ENCODE measurements around the gene SMARCA5. TPM values are rescaled to one million over a fixed set of nuclear protein-coding genes. Genes with fewer than 3 reads are reported as not detected.
A peak's percentile ranks its signal among the peaks of the same experiment; 100 is the strongest.

SMARCA5 gene, protein sequence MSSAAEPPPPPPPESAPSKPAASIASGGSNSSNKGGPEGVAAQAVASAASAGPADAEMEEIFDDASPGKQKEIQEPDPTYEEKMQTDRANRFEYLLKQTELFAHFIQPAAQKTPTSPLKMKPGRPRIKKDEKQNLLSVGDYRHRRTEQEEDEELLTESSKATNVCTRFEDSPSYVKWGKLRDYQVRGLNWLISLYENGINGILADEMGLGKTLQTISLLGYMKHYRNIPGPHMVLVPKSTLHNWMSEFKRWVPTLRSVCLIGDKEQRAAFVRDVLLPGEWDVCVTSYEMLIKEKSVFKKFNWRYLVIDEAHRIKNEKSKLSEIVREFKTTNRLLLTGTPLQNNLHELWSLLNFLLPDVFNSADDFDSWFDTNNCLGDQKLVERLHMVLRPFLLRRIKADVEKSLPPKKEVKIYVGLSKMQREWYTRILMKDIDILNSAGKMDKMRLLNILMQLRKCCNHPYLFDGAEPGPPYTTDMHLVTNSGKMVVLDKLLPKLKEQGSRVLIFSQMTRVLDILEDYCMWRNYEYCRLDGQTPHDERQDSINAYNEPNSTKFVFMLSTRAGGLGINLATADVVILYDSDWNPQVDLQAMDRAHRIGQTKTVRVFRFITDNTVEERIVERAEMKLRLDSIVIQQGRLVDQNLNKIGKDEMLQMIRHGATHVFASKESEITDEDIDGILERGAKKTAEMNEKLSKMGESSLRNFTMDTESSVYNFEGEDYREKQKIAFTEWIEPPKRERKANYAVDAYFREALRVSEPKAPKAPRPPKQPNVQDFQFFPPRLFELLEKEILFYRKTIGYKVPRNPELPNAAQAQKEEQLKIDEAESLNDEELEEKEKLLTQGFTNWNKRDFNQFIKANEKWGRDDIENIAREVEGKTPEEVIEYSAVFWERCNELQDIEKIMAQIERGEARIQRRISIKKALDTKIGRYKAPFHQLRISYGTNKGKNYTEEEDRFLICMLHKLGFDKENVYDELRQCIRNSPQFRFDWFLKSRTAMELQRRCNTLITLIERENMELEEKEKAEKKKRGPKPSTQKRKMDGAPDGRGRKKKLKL
- 10 to 100 TPM; 14.3 to 26.5 (median 18.3) TPM for total RNA-seq
- 10 to 100 TPM in 1 of 2 donors, 1 to 10 TPM in 1; 5.7 to 13.0 TPM for polyA plus RNA-seq

DNA sequence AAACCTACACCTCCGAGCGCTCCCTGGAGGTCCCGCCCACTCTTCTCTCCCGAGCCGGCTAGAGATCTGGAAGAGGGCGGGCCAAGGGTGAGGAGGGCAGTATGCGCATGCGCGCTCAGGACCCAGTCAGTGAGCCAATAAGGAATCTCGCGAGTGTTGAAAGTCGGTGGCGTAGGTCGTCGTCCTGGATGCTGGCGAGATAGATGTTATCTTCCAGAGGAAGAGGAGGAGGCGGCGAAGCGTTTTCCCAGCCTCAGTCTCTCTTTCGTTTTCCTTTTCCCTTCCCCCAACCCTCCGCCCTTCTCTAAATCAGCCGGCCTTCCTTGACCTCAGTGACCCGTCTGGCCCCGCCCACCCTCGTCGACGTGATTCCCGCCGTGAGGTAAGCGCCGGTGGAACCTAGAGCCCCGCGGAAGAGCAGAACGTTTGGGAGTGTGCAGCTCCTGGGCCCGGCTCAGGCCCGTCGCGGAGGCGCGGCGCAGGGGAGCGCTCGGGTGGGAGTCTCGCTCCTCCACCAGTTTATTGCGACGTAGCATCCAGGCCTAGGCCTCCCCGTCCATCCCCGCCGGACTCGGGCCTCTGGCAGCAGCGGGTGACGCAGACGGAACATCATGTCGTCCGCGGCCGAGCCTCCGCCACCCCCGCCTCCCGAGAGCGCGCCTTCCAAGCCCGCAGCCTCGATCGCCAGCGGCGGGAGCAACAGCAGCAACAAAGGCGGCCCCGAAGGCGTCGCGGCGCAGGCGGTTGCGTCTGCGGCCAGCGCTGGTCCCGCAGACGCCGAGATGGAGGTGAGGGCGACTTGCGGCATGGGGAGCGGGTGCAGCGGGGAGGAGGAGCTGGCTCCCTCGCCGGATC is at the start of gene SMARCA5:
TSS of gene SMARCA5 (plus strand) at position 389 of the 855 bp plus-strand sequence. CDS start at position 612, 223 bp downstream.
- FAIRE-seq (peak; percentile 95), ATAC-seq (peak; percentile 92 to 97 (median 94)), DNase-seq (peak; percentile 95 to 99 (median 96))
- Histone ChIP-seq H3K4me1 (peaks cover 11 to 28% (median 17%) of the 10 kb centered on the region in 3 donors), H3K4me3 (peak within 1 kb of the TSS; percentile 43 to 90 (median 76)), H3K36me3 (peaks cover 0 to 11% (median 0%) of the 10 kb centered on the region in 3 donors), H3K27me3 (no peaks in the 10 kb centered on the region), H3K9me3 (no peaks in the 10 kb centered on the region), H3K27ac (peak within 1 kb of the TSS; percentile 89 to 98 (median 98))
- TF ChIP-seq, protein P1, sequence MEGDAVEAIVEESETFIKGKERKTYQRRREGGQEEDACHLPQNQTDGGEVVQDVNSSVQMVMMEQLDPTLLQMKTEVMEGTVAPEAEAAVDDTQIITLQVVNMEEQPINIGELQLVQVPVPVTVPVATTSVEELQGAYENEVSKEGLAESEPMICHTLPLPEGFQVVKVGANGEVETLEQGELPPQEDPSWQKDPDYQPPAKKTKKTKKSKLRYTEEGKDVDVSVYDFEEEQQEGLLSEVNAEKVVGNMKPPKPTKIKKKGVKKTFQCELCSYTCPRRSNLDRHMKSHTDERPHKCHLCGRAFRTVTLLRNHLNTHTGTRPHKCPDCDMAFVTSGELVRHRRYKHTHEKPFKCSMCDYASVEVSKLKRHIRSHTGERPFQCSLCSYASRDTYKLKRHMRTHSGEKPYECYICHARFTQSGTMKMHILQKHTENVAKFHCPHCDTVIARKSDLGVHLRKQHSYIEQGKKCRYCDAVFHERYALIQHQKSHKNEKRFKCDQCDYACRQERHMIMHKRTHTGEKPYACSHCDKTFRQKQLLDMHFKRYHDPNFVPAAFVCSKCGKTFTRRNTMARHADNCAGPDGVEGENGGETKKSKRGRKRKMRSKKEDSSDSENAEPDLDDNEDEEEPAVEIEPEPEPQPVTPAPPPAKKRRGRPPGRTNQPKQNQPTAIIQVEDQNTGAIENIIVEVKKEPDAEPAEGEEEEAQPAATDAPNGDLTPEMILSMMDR (IDR thresholded peaks at IDR 0.05) = no peak
- intact Hi-C loops (cut with DNase I) = no loop called here
- WGBS, 2 donors = 0% methylated on average over 86 of the region's 86 CpGs

DNA sequence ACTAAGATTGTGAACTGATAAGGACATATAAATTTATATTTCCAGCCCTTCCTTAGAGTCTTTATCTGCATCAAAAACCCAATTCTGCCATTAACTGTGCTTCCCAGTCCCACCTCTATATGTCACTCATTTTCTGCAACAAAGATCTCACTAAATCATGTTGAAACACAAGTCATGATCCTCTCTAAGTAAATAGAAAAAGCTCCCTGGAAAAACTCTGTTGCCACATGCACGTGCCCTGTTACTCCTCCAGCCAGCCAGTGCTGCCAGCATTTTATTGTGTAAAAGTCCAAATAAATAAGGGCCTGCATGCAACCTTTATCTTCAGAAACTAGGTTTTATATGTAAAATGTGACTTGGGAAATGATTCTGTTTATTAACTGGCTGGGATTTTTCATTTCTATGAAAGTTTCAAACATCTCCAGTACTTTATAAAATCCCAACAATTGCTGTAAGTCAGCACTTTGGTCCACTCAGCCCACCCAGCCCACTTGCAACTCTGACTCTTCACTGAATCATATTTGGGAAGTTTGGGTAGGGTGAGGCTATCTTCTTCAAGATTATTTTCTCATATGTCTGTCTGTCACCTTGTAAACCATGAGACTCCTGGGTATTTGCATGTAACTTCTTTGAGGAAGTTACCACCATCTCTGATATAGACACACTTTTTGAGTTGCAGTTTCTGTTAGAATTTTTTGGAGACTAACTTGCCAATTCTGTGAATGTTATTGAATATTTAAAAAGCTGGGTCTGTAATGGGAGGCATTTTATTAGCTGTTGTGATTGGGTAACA is 40.0 kb upstream of the SMARCA5 start:
- WGBS, 2 donors = 81 to 84% methylated on average over 1 of the region's 1 CpG
- Histone ChIP-seq H3K27me3 (no peaks in the 10 kb centered on the region), H3K9me3 (no peaks in the 10 kb centered on the region), H3K4me1 (no peaks in the 10 kb centered on the region), H3K36me3 (no peaks in the 10 kb centered on the region), H3K27ac (no peak overlapping the region), H3K4me3 (no peak overlapping the region)
- FAIRE-seq = no peak
- TF ChIP-seq, protein P1 (IDR thresholded peaks at IDR 0.05) = no peak
- ATAC-seq = no peak
- no peak for DNase-seq
- intact Hi-C loops (cut with DNase I) = no loop called here

DNA sequence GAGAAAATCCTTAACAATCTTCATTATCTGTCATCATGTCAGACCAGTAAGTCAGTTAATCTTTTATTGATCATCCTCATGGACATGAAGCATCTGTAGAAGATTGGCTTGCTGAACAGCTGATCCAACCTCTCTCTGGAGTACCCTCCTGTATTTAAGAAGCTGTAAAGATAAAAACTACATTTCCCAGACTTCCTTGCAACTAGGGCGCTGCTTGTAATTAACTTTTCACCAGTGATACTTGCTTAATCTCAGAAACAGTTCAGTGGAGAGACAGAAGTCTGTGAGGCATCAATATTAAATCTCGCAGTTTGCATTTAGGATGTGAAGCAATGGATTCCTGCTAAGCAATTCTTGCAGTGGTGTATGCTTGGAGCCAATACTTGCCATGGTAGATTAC is 36.0 kb upstream of the SMARCA5 start:
- intact Hi-C loops (cut with DNase I) = no loop called here
- WGBS, 2 donors = 92 to 93% methylated on average over 2 of the region's 2 CpGs
- Histone ChIP-seq H3K36me3 (no peaks in the 10 kb centered on the region), H3K27ac (no peak overlapping the region), H3K27me3 (no peaks in the 10 kb centered on the region), H3K4me1 (no peaks in the 10 kb centered on the region), H3K9me3 (no peaks in the 10 kb centered on the region), H3K4me3 (no peak overlapping the region)
- ATAC-seq (no peak), FAIRE-seq (no peak), DNase-seq (no peak)
- TF ChIP-seq, protein P1 (IDR thresholded peaks at IDR 0.05) = no peak

DNA sequence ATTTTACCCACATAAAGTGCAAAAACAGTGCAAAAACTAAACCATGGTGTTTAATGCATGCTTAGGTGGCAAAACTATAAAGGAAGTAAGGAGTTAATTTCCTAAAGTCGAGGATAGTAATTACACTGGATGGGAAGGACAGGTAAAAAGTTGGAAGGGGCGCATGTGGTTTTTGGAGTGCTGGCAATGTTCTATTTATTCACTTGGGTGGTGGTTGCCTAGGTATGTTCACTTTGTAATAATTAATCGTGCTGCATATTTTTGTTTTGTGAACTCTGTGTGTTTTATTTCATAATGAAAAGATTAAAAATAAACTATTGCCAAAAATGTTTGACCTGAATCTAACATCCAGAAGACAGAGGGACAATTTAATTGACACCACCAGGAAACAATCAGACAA is 32.1 kb upstream of the SMARCA5 start:
- ATAC-seq (peak in 1 of 4 donors; percentile 57), FAIRE-seq (no peak), DNase-seq (no peak)
- Histone ChIP-seq H3K9me3 (no peaks in the 10 kb centered on the region), H3K4me1 (no peaks in the 10 kb centered on the region), H3K27me3 (no peaks in the 10 kb centered on the region), H3K4me3 (no peak overlapping the region), H3K27ac (no peak overlapping the region), H3K36me3 (no peaks in the 10 kb centered on the region)
- 14 to 19% methylated on average over 3 of the region's 3 CpGs for WGBS, 2 donors
- TF ChIP-seq, protein P1 (IDR thresholded peaks at IDR 0.05) = no peak
- intact Hi-C loops (cut with DNase I) = loop anchor here in 1 of 3 donors (10.0 kb wide), 1 partner anchor 277 kb away; no protein-coding TSS in a partner anchor

All from pancreas (tissue), 10 donors.